B cell (primary cell): ENCODE results near the gene CDRT4.

ENCODE experiments used
- EZH2 ChIP-seq: IDR thresholded peaks from 2 replicates; pipeline ENCODE4 v1.6.1; 2012; ENCODE audit warnings: borderline replicate concordance, low read depth, mild to moderate bottlenecking, moderate library complexity, low read length; ENCODE audit not compliant: insufficient read depth, poor library complexity, severe bottlenecking
- TF ChIP-seq, protein P1 (sequence below): fragments of 200-600 bp; IDR thresholded peaks from one replicate; pipeline ENCODE4 v1.8.0; 2022; ENCODE audit warnings: antibody characterized with exemption, mild to moderate bottlenecking

GRCh38 chr17:15509095-15509494 lies 41.7 kb upstream of the CDRT4 start:
- TF ChIP-seq EZH2: no peak
- TF ChIP-seq, protein P1, sequence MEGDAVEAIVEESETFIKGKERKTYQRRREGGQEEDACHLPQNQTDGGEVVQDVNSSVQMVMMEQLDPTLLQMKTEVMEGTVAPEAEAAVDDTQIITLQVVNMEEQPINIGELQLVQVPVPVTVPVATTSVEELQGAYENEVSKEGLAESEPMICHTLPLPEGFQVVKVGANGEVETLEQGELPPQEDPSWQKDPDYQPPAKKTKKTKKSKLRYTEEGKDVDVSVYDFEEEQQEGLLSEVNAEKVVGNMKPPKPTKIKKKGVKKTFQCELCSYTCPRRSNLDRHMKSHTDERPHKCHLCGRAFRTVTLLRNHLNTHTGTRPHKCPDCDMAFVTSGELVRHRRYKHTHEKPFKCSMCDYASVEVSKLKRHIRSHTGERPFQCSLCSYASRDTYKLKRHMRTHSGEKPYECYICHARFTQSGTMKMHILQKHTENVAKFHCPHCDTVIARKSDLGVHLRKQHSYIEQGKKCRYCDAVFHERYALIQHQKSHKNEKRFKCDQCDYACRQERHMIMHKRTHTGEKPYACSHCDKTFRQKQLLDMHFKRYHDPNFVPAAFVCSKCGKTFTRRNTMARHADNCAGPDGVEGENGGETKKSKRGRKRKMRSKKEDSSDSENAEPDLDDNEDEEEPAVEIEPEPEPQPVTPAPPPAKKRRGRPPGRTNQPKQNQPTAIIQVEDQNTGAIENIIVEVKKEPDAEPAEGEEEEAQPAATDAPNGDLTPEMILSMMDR: no peak
